Measurements from ENCODE around the gene HSD17B2. TPM values are rescaled to one million over a fixed set of nuclear protein-coding genes. Genes with fewer than 3 reads are reported as not detected.

The HSD17B2 gene
- total and polyA plus RNA-seq, 7 donors: 0.16 to 0.19 TPM; not detected in 5

DNA sequence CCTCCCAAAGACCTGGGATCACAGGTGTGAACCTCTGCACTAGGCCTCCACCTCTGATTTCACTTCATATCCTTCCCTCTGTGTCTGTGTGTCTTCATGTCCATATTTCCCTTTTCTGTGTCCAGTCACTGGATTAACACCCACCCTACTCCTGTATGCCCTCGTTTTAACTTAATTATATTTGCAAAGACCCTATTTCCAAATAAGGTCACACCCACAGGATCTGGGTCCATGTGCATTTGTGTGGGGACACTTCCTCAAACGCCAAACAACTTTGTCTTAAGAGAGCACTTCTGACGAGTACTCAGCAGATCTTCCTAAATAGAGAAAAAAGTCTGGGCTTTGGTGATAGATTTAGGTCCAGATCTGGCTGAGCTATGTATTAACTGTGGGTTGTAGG is 78.7 kb downstream of the HSD17B2 start:
- Histone ChIP-seq H3K27me3 (ENCODE audit: insufficient read depth in 3 of 3, low read length in 2 of 3) (peaks cover 0 to 3% (median 0%) of the 10 kb centered on the region in 3 donors), H3K27ac (no peak overlapping the region), H3K36me3 (ENCODE audit: insufficient read depth in 1 of 2, low read depth in 1 of 2) (no peaks in the 10 kb centered on the region), H3K4me3 (no peak overlapping the region), H3K4me1 (no peaks in the 10 kb centered on the region), H3K9me3 (no peaks in the 10 kb centered on the region)
- no peak for TF ChIP-seq CTCF (IDR thresholded peaks at IDR 0.05)
- DNase-seq (no peak), ATAC-seq (no peak)
- intact Hi-C loops (cut with DNase I): no loop called here
- 59 to 64% (median 60%) methylated on average over 3 of the region's 3 CpGs for WGBS, 3 donors

DNA sequence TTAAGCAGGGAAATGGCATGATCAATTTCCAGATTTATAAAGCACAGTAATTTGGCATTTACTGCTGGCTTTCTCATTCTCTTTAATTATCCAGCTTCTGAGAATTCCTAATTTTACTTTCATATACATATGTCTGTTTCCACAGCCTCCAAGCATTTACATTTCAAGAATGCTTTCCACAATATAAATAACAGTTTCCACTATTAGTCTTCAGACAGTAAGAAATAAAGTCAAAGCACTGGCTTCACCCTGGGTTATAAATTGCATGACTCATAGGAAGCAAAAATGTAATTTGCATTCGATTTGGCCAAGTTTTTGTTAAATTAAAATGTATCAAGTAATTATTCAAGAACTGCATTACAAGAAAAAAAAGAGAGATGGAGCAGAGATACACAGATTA is 81.5 kb downstream of the HSD17B2 start:
- DNase-seq (no peak), ATAC-seq (no peak)
- H3K36me3 ChIP-seq (ENCODE audit: insufficient read depth in 1 of 2, low read depth in 1 of 2): no peaks in the 10 kb centered on the region
- no peak overlapping the region for H3K27ac ChIP-seq
- WGBS, 3 donors: 68 to 78% (median 74%) methylated on average over 1 of the region's 1 CpG
- H3K4me3 ChIP-seq: no peak overlapping the region
- TF ChIP-seq CTCF (IDR thresholded peaks at IDR 0.05): no peak
- no peaks in the 10 kb centered on the region for H3K9me3 ChIP-seq
- intact Hi-C loops (cut with DNase I): no loop called here
- no peaks in the 10 kb centered on the region for H3K27me3 ChIP-seq (ENCODE audit: insufficient read depth in 3 of 3, low read length in 2 of 3)
- no peaks in the 10 kb centered on the region for H3K4me1 ChIP-seq

DNA sequence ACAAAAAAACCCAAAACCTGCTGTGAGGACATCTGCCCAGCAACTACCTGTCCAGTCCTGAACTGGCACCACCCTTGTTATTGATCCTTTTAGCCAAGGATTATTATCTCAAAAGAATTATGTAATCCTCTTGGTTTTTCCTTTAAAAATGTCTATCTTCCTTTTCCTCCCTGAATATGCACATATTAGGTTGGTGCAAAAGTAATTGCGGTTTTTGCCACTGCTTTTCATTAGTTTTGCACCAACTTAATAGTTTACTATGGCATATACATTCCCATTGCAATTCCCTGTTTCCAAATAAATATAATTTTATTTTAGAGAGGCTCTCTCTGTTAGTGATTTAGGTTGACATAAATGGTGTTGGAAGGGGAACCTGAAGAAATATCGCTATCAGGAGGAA is 83.7 kb downstream of the HSD17B2 start:
- ATAC-seq: no peak
- no peak for TF ChIP-seq CTCF (IDR thresholded peaks at IDR 0.05)
- Histone ChIP-seq H3K9me3 (no peaks in the 10 kb centered on the region), H3K4me3 (no peak overlapping the region), H3K36me3 (ENCODE audit: insufficient read depth in 1 of 2, low read depth in 1 of 2) (no peaks in the 10 kb centered on the region), H3K4me1 (no peaks in the 10 kb centered on the region), H3K27ac (no peak overlapping the region), H3K27me3 (ENCODE audit: insufficient read depth in 3 of 3, low read length in 2 of 3) (no peaks in the 10 kb centered on the region)
- intact Hi-C loops (cut with DNase I): no loop called here
- WGBS, 3 donors: 89 to 98% (median 90%) methylated on average over 2 of the region's 2 CpGs
- DNase-seq: no peak

- Histone ChIP-seq H3K4me3 (no peak overlapping the region), H3K27me3 (ENCODE audit: insufficient read depth in 3 of 3, low read length in 2 of 3) (no peaks in the 10 kb centered on the region), H3K4me1 (no peaks in the 10 kb centered on the region), H3K27ac (no peak overlapping the region), H3K9me3 (no peaks in the 10 kb centered on the region), H3K36me3 (ENCODE audit: insufficient read depth in 1 of 2, low read depth in 1 of 2) (no peaks in the 10 kb centered on the region)
- ATAC-seq (no peak), DNase-seq (no peak)
- TF ChIP-seq CTCF (IDR thresholded peaks at IDR 0.05): no peak
- intact Hi-C loops (cut with DNase I): no loop called here
- WGBS, 3 donors: 69 to 71% (median 69%) methylated on average over 4 of the region's 4 CpGs
These were observed 84.4 kb downstream of the HSD17B2 start for GRCh38 chr16:82119405-82119804.

DNA sequence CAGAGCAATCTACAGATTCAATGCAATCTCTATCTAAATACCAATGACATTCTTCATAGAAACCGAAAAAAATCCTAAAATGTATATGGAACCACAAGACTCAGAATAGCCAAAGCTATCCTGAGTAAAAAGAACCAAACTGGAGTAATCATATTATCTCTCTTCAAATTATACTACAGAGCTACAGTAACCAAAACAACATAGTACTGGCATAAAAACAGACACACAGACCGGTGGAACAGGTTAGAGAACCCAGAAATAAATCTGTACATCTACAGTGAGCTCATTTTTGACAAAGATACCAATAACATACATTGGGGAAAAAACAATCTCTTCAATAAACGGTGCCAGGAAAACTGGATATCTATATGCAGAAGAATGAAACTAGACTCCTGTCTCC is 89.6 kb downstream of the HSD17B2 start:
- Histone ChIP-seq H3K27me3 (ENCODE audit: insufficient read depth in 3 of 3, low read length in 2 of 3) (no peaks in the 10 kb centered on the region), H3K9me3 (no peaks in the 10 kb centered on the region), H3K36me3 (ENCODE audit: insufficient read depth in 1 of 2, low read depth in 1 of 2) (no peaks in the 10 kb centered on the region), H3K4me1 (no peaks in the 10 kb centered on the region), H3K4me3 (no peak overlapping the region), H3K27ac (no peak overlapping the region)
- TF ChIP-seq CTCF (IDR thresholded peaks at IDR 0.05): no peak
- ATAC-seq (no peak), DNase-seq (no peak)
- intact Hi-C loops (cut with DNase I): no loop called here
- 86% methylated on average over 3 of the region's 3 CpGs for WGBS, 3 donors

Measured in psoas muscle (tissue), 8 donors.